ENCODE measurements around the gene PGK2. TPM values are rescaled to one million over a fixed set of nuclear protein-coding genes. Genes with fewer than 3 reads are reported as not detected.
"Not testable (repeated sequence)": the region's sequence is repeated elsewhere in the genome, so short reads cannot be mapped to it uniquely, and the experiment has no call there.

PGK2 gene
- total and polyA plus RNA-seq, 7 donors = not detected

DNA sequence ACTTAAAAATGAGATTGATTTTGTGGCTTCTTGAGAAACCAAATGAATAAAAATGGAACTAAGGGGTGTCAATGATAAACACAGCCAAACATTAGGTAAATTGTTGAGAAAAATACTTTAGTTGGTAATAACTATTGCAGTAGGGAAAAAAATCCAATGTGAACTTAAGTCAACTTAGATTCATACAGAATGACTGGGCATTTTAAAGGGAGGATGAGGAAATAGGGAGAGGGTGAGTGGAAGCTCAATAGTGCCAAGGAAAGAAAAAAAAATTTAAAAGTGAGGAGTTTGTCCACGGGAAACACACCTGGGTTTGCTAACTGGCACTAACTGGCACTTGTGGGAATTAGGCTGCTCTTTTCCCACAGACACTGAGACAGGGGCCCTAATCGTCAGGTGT, 26.2 kb upstream of the PGK2 start:
- no peak for ATAC-seq
- intact Hi-C loops (cut with DNase I) = no loop called here
- no peak for TF ChIP-seq CTCF (IDR thresholded peaks at IDR 0.05)
- DNase-seq = no peak
- H3K9me3 ChIP-seq = no peaks in the 10 kb centered on the region
- H3K36me3 ChIP-seq (ENCODE audit: insufficient read depth in 1 of 2, low read depth in 1 of 2) = no peaks in the 10 kb centered on the region
- H3K4me1 ChIP-seq = no peaks in the 10 kb centered on the region
- H3K27ac ChIP-seq = no peak overlapping the region
- H3K4me3 ChIP-seq = no peak overlapping the region
- no peaks in the 10 kb centered on the region for H3K27me3 ChIP-seq (ENCODE audit: insufficient read depth in 3 of 3, low read length in 2 of 3)
- 62 to 69% (median 65%) methylated on average over 2 of the region's 2 CpGs for WGBS, 3 donors

DNA sequence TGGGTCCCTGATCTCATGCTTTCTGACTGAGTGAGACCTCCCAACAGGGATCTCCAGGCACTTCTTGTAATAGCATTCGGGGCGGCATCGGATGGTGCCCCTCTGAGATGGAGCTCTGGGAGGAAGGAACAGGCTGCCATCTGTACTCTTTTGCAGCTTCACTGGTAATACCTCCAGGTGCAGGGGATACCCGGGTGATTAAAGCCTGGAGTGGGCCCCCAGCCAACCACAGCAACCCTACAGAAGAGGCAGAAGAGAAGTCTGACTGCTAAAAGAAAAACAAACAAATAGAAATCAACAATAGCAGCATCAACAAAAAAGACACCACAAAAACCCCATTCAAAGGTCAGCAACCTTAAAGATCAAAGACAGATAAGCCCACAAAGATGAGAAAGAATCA, 19.1 kb upstream of the PGK2 start:
- DNase-seq = no peak
- TF ChIP-seq CTCF (IDR thresholded peaks at IDR 0.05) = no peak
- H3K9me3 ChIP-seq = no peaks in the 10 kb centered on the region
- no peak overlapping the region for H3K4me3 ChIP-seq
- intact Hi-C loops (cut with DNase I) = no loop called here
- no peak for ATAC-seq
- 81 to 82% (median 81%) methylated on average over 4 of the region's 4 CpGs for WGBS, 3 donors
- no peak overlapping the region for H3K27ac ChIP-seq
- no peaks in the 10 kb centered on the region for H3K36me3 ChIP-seq (ENCODE audit: insufficient read depth in 1 of 2, low read depth in 1 of 2)
- no peaks in the 10 kb centered on the region for H3K27me3 ChIP-seq (ENCODE audit: insufficient read depth in 3 of 3, low read length in 2 of 3)
- H3K4me1 ChIP-seq = no peaks in the 10 kb centered on the region

GRCh38 chr6:49805246-49805645, 18.2 kb upstream of the PGK2 start:
- Histone ChIP-seq H3K4me3 (no peak overlapping the region), H3K9me3 (no peaks in the 10 kb centered on the region), H3K4me1 (no peaks in the 10 kb centered on the region), H3K36me3 (ENCODE audit: insufficient read depth in 1 of 2, low read depth in 1 of 2) (no peaks in the 10 kb centered on the region), H3K27me3 (ENCODE audit: insufficient read depth in 3 of 3, low read length in 2 of 3) (no peaks in the 10 kb centered on the region), H3K27ac (no peak overlapping the region)
- TF ChIP-seq CTCF (IDR thresholded peaks at IDR 0.05) = no peak
- intact Hi-C loops (cut with DNase I) = no loop called here
- DNase-seq = no peak
- WGBS, 3 donors = 37 to 48% (median 43%) methylated on average over 3 of the region's 3 CpGs
- no peak for ATAC-seq

DNA sequence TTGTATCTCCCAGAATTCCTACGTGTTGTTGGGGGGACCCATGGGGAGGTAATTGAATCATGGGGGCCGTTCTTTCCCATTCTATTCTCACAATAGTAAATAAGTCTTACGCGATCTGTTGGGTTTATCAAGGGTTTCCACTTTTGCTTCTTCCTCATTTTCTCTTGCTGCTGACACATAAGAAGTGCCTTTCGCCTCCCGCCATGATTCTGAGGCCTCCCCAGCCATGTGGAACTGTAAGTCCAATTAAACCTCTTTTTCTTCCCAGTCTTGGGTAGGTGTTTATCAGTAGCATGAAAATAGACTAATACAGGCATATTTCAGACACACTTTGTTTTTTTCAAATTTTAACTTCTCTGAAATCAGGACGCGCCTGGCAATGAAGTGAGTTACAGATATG, 14.4 kb upstream of the PGK2 start:
- H3K4me1 ChIP-seq = no peaks in the 10 kb centered on the region
- no peaks in the 10 kb centered on the region for H3K36me3 ChIP-seq (ENCODE audit: insufficient read depth in 1 of 2, low read depth in 1 of 2)
- H3K27me3 ChIP-seq (ENCODE audit: insufficient read depth in 3 of 3, low read length in 2 of 3) = no peaks in the 10 kb centered on the region
- DNase-seq (no peak), ATAC-seq (no peak)
- H3K4me3 ChIP-seq = no peak overlapping the region
- TF ChIP-seq CTCF (IDR thresholded peaks at IDR 0.05) = no peak
- 93 to 97% (median 93%) methylated on average over 8 of the region's 8 CpGs for WGBS, 3 donors
- H3K27ac ChIP-seq = no peak overlapping the region
- intact Hi-C loops (cut with DNase I) = no loop called here
- no peaks in the 10 kb centered on the region for H3K9me3 ChIP-seq

DNA sequence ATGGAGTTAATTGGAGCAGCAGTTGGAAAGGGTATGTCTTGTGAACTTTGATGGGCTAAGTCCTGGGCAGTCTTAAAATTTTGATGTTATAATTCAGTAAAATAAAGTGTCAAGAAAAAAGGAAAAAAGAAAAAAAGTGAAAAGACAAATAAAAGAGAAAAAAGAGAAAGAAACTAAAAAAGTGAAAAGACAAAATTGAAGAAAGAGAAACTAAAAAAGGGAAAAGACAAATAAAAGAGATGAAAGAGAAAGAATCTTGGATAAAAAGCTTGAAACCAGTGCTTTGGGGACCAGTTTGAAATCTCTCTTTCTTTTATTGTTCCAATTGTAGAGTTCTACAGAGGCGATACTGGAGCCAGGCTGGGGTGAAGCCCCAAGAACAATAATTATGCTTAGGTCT, 12.0 kb upstream of the PGK2 start:
- ATAC-seq (no peak), DNase-seq (no peak)
- no peaks in the 10 kb centered on the region for H3K36me3 ChIP-seq (ENCODE audit: insufficient read depth in 1 of 2, low read depth in 1 of 2)
- H3K27me3 ChIP-seq (ENCODE audit: insufficient read depth in 3 of 3, low read length in 2 of 3) = no peaks in the 10 kb centered on the region
- no peak overlapping the region for H3K4me3 ChIP-seq
- TF ChIP-seq CTCF (IDR thresholded peaks at IDR 0.05) = no peak
- no peaks in the 10 kb centered on the region for H3K4me1 ChIP-seq
- no peaks in the 10 kb centered on the region for H3K9me3 ChIP-seq
- no peak overlapping the region for H3K27ac ChIP-seq
- intact Hi-C loops (cut with DNase I) = no loop called here
- WGBS, 3 donors = 84 to 100% (median 88%) methylated on average over 1 of the region's 1 CpG

DNA sequence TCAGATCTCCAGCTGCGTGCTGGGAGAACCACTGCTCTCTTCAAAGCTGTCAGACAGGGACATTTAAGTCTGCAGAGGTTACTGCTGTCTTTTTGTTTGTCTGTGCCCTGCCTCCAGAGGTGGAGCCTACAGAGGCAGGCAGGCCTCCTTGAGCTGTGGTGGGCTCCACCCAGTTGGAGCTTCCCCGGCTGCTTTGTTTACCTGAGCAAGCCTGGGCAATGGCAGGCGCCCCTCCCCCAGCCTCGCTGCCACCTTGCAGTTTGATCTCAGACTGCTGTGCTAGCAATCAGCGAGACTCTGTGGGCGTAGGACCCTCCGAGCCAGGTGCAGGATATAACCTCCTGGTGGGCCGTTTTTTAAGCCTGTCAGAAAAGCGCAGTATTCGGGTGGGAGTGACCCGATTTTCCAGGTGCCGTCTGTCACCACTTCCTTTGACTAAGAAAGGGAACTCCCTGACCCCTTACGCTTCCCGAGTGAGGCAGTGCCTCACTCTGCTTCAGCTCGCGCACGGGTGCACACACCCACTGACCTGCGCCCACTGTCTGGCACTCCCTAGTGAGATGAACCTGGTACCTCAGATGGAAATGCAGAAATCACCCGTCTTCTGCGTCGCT, 9.9 kb upstream of the PGK2 start:
- H3K27me3 ChIP-seq (ENCODE audit: insufficient read depth in 3 of 3, low read length in 2 of 3); H3K4me1 ChIP-seq; H3K4me3 ChIP-seq; intact Hi-C loops (cut with DNase I); H3K9me3 ChIP-seq; H3K36me3 ChIP-seq (ENCODE audit: insufficient read depth in 1 of 2, low read depth in 1 of 2); ATAC-seq; DNase-seq; H3K27ac ChIP-seq: not testable (repeated sequence)
- 88 to 93% (median 90%) methylated on average over 18 to 21 of the region's 21 CpGs for WGBS, 3 donors

Measured in psoas muscle (tissue), 8 donors.